Omental fat pad (tissue), 4 donors: ENCODE measurements around the gene TRIO. TPM values are rescaled to one million over a fixed set of nuclear protein-coding genes. Genes with fewer than 3 reads are reported as not detected.

Experiments
- ATAC-seq: fragments of 150-250 bp; one replicate; pipeline ENCODE4 v1.9.1; 2016; ENCODE audit warnings: mild to moderate bottlenecking, moderate library complexity; ENCODE audit not compliant: low FRiP score
- DNase-seq: peaks from one replicate; pipeline ENCODE4 v3.0.0-alpha.2; 2019; ENCODE audit warnings: low spot score
- total RNA-seq, 4 donors: library from RNA; depleted of rRNA; stranded (reverse); fragments of >200 nt; gene quantifications; one replicate each; pipeline ENCODE4 v1.1.0, GENCODE V29; 2016
- TF ChIP-seq, protein P1 (sequence below), 3 donors: fragments of 450-650 bp; IDR thresholded peaks; one replicate each; pipeline ENCODE4 v1.5.1; 2016 to 2017; ENCODE audit warnings: antibody characterized with exemption in 3 of 3, mild to moderate bottlenecking in 3 of 3, moderate library complexity in 2 of 3

TRIO gene
- total RNA-seq, 4 donors from 2014 or later = 125 to 370 (median 193) TPM

- no peak for DNase-seq
- TF ChIP-seq, protein P1, sequence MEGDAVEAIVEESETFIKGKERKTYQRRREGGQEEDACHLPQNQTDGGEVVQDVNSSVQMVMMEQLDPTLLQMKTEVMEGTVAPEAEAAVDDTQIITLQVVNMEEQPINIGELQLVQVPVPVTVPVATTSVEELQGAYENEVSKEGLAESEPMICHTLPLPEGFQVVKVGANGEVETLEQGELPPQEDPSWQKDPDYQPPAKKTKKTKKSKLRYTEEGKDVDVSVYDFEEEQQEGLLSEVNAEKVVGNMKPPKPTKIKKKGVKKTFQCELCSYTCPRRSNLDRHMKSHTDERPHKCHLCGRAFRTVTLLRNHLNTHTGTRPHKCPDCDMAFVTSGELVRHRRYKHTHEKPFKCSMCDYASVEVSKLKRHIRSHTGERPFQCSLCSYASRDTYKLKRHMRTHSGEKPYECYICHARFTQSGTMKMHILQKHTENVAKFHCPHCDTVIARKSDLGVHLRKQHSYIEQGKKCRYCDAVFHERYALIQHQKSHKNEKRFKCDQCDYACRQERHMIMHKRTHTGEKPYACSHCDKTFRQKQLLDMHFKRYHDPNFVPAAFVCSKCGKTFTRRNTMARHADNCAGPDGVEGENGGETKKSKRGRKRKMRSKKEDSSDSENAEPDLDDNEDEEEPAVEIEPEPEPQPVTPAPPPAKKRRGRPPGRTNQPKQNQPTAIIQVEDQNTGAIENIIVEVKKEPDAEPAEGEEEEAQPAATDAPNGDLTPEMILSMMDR (IDR thresholded peaks at IDR 0.05) = no peak
- no peak for ATAC-seq
These were observed 103.4 kb downstream of the TRIO start for GRCh38 chr5:14246350-14247053.

GRCh38 chr5:14247054-14247386 lies 103.9 kb downstream of the TRIO start:
- TF ChIP-seq, protein P1 (IDR thresholded peaks at IDR 0.05) = no peak
- ATAC-seq (no peak), DNase-seq (no peak)

GRCh38 chr5:14249258-14250082 lies 106.3 kb downstream of the TRIO start:
- TF ChIP-seq, protein P1 (IDR thresholded peaks at IDR 0.05) = no peak
- ATAC-seq (no peak), DNase-seq (no peak)

DNA sequence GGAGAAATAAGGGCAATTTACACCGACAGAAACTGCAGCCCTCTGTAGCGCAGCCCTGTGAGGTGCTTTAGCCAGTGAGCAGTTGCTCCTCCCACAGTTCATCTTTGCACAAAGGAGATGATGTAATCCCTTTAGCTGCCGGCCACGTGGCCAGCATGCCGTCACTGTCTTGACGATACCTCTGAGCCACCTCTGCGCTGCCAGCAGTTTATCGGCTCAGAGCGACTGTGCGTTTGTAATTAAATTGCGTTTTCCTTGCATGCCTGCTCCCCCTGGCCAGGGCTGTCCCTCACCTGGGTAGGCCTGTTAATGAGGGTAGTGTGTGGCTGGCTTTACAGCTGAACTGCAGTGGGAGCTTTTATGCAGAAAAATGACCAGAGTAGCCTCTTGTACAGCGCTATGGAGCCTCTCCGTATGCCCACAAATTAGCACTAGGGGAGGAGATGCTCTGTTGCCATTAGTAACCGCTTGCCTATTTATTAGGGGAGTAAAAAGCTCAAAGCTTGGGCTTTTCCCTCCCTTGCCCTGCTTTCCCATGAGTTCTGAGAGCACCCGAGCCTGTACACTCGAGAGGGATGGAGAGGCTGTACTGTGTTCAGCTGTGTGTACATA lies 107.0 kb downstream of the TRIO start:
- TF ChIP-seq, protein P1 (IDR thresholded peaks at IDR 0.05) = no peak
- DNase-seq = peak; percentile 49
- ATAC-seq = peak; percentile 79

DNA sequence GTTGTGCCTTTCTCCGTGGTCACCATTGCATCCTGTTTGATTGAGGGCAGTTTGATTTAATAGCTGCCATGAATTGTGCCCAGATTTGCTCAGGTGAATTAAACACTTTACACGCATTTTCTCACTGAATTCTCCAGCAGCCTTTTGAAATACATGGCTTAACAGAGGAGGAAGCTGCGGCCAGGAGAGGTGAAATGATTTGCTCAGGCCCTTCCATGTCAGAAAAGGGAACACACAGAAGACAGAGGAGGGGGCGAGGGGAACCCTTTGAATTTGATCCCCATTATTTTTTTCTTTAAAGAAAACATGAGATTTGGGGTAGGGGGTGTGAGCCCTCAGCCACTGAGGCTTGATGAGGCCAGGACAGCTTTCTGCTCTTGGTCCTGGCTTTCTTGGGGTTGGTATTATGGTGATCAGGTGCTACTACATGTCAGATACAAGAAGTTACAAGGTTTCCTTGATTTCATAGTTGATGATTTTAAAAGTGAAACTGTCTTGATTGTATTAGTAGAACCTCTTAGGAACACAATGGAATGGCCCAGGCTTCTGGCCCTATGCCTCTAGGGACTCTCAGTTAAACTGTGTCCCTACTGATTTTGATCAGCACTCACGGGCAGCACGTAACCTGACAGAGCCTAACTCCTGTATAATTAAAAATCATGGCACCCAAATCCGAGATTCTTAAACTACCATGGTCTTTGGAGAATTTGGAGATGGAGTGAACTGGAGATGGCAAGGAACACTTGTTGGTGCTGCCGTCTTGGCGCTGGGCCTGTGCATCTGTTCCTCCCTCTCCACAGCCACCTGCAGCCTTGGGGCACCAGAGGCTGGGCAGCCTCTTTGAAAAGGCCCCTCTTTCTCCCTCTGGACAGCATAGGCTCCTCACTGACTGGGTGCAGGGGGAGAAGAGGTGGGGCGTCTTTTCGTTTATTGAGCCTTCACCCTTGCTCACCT lies 107.9 kb downstream of the TRIO start:
- ATAC-seq (no peak), DNase-seq (no peak)
- TF ChIP-seq, protein P1 (IDR thresholded peaks at IDR 0.05) = no peak

DNA sequence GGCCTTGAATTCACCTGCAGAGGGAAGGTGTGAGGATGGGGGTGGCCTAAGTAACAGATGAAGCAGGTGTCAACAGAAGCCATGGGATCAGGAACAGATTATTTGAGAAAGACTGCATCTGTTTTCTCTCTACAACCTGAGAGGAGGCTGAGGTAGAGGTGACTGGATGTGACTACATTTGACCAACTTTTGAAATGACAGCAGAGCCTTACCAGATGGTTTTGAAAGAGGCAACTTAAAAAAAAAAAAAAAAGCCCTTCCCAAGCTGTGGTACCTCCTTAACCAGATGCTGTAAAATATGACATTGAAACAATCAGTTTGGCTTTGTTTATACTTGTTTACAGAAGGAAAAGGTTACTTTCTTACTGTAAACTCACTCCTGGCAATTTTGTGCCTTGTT lies 108.6 kb downstream of the TRIO start:
- TF ChIP-seq, protein P1 (IDR thresholded peaks at IDR 0.05) = no peak
- ATAC-seq = no peak

More for the DNA sequence above, 108.6 kb downstream of the TRIO start:
- no peak for DNase-seq
